Right cardiac atrium (tissue), 5 donors: ENCODE results near the gene IQSEC1. TPM values are rescaled to one million over a fixed set of nuclear protein-coding genes. Genes with fewer than 3 reads are reported as not detected.

Source experiments
- ATAC-seq, 2 donors: fragments of 200-7000 bp; cut with Tn5 transposase; one replicate each; pipeline versions ENCODE4 v1.8.0 to v1.9.1; 2020; ENCODE audit warnings: moderate library complexity in 2 of 2, mild to moderate bottlenecking in 1 of 2
- DNase-seq, 3 donors: peaks; one replicate each; pipeline ENCODE4 v3.0.0-alpha.2; 2020
- H3K27ac ChIP-seq: one replicate; pipeline ENCODE4 v1.5.1; 2013; ENCODE audit warnings: mild to moderate bottlenecking, low read length, control low read depth, moderate library complexity
- H3K27me3 ChIP-seq: one replicate; pipeline ENCODE4 v1.6.1; 2013; ENCODE audit not compliant: control insufficient read depth, insufficient read depth
- H3K4me1 ChIP-seq: one replicate; pipeline ENCODE4 v1.6.1; 2013; ENCODE audit warnings: low read length; ENCODE audit not compliant: control insufficient read depth, insufficient read depth
- H3K4me3 ChIP-seq: one replicate; pipeline ENCODE4 v1.5.1; 2013; ENCODE audit warnings: low read length, control low read depth
- H3K9me3 ChIP-seq: one replicate; pipeline ENCODE4 v1.6.1; 2013; ENCODE audit warnings: low read length; ENCODE audit not compliant: control insufficient read depth
- WGBS: extraction: QIAGEN DNeasy Blood & Tissue Kit; methylation state at CpG from one replicate; pipeline ENCODE4 v1.1.7; 2013; 5-methylcytosine and 5-hydroxymethylcytosine counted together
- intact Hi-C, 4 donors: fragments of 100-400 bp; cut with DNase I; formaldehyde crosslinking; loops; one replicate each; pipeline versions ENCODE4 v1.11.0 to v1.14.0; 2022 to 2023
- polyA plus RNA-seq: library from polyadenylated mRNA; stranded (reverse); fragments of 200-250 nt; gene quantifications from one replicate; pipeline ENCODE4 v1.2.3, GENCODE V29; 2013
- total RNA-seq, 4 donors: library from RNA; stranded (reverse); fragmentation: NEBNext Ultra II Directional; extraction: Animal tissue kit (Norgen Biotek cat#: 25700); gene quantifications; one replicate each; pipeline ENCODE4 v1.2.1, GENCODE V29; 2021
- donor health status: healthy with polysubstance abuse.
- donor health status: DM: no; HTN: yes; CAD: no.
- donor health status: DM: no; HTN: no; CAD: no.
- donor health status: DM: no; HTN: yes; CAD: no; lungs with severe emphysema.
- donor health status: DM: yes; HTN: yes; CAD: no.

Gene IQSEC1
- total and polyA plus RNA-seq, 5 donors, result 31.1 to 72.6 (median 61.9) TPM

GRCh38 chr3:13095408-13095937, 22.2 kb upstream of the IQSEC1 start:
- Histone ChIP-seq H3K4me3 (no peak overlapping the region), H3K4me1 (no peaks in the 10 kb centered on the region), H3K27me3 (no peaks in the 10 kb centered on the region), H3K27ac (no peak overlapping the region), H3K9me3 (no peaks in the 10 kb centered on the region)
- peak in 2 of 3 donors; percentile 31 to 54 for DNase-seq
- WGBS, result 32% methylated on average over 21 of the region's 21 CpGs
- intact Hi-C loops, result loop anchor here in 3 of 4 donors (10.0 kb wide), 4 partner anchors 189 to 559 kb away; no protein-coding TSS in a partner anchor
- peak in 1 of 2 donors; percentile 22 for ATAC-seq

- no peaks in the 10 kb centered on the region for H3K9me3 ChIP-seq
- 73% methylated on average over 10 of the region's 10 CpGs for WGBS
- no peaks in the 10 kb centered on the region for H3K27me3 ChIP-seq
- H3K4me1 ChIP-seq, result no peaks in the 10 kb centered on the region
- ATAC-seq (no peak), DNase-seq (peak in 1 of 3 donors; percentile 20)
- no peak overlapping the region for H3K4me3 ChIP-seq
- no peak overlapping the region for H3K27ac ChIP-seq
- intact Hi-C loops, result loop anchor here (2.0 to 10.0 kb wide), 8 partner anchors 191 to 561 kb away; no protein-coding TSS in a partner anchor
Observed at GRCh38 chr3:13093687-13094086, 20.5 kb upstream of the IQSEC1 start.

GRCh38 chr3:13092621-13093617, 19.7 kb upstream of the IQSEC1 start:
- peak; percentile 82 to 85 for ATAC-seq
- no peaks in the 10 kb centered on the region for H3K4me1 ChIP-seq
- H3K27ac ChIP-seq, result no peak overlapping the region
- H3K4me3 ChIP-seq, result no peak overlapping the region
- 61% methylated on average over 23 of the region's 23 CpGs for WGBS
- no peaks in the 10 kb centered on the region for H3K27me3 ChIP-seq
- peak; percentile 83 to 93 (median 89) for DNase-seq
- intact Hi-C loops, result loop anchor here (2.0 to 10.0 kb wide), 8 partner anchors 192 to 562 kb away; no protein-coding TSS in a partner anchor
- H3K9me3 ChIP-seq, result no peaks in the 10 kb centered on the region

GRCh38 chr3:13091898-13092611, 18.8 kb upstream of the IQSEC1 start:
- Histone ChIP-seq H3K27ac (no peak overlapping the region), H3K4me3 (no peak overlapping the region), H3K4me1 (no peaks in the 10 kb centered on the region), H3K9me3 (no peaks in the 10 kb centered on the region), H3K27me3 (no peaks in the 10 kb centered on the region)
- 29% methylated on average over 20 of the region's 20 CpGs for WGBS
- DNase-seq (peak; percentile 85 to 95 (median 93)), ATAC-seq (peak; percentile 84 to 86)
- intact Hi-C loops, result loop anchor here (2.0 to 10.0 kb wide), 8 partner anchors 193 to 563 kb away; no protein-coding TSS in a partner anchor

GRCh38 chr3:13088028-13089006, 15.1 kb upstream of the IQSEC1 start:
- intact Hi-C loops, result no loop called here
- no peak for ATAC-seq
- WGBS, result 78% methylated on average over 14 of the region's 14 CpGs

GRCh38 chr3:13087320-13087990, 14.2 kb upstream of the IQSEC1 start:
- Histone ChIP-seq H3K9me3 (no peaks in the 10 kb centered on the region), H3K27me3 (no peaks in the 10 kb centered on the region), H3K4me1 (no peaks in the 10 kb centered on the region), H3K4me3 (no peak overlapping the region), H3K27ac (no peak overlapping the region)
- ATAC-seq (no peak), DNase-seq (no peak)
- 72% methylated on average over 11 of the region's 11 CpGs for WGBS
- intact Hi-C loops, result no loop called here

More at GRCh38 chr3:13088028-13089006, 15.1 kb upstream of the IQSEC1 start:
- no peak for DNase-seq
- H3K27ac ChIP-seq, result no peak overlapping the region
- H3K27me3 ChIP-seq, result no peaks in the 10 kb centered on the region
- no peaks in the 10 kb centered on the region for H3K4me1 ChIP-seq
- no peaks in the 10 kb centered on the region for H3K9me3 ChIP-seq
- no peak overlapping the region for H3K4me3 ChIP-seq

- no peak overlapping the region for H3K27ac ChIP-seq
- no peaks in the 10 kb centered on the region for H3K27me3 ChIP-seq
- no peak for DNase-seq
- no peaks in the 10 kb centered on the region for H3K9me3 ChIP-seq
- 87% methylated on average over 7 of the region's 7 CpGs for WGBS
- no peak for ATAC-seq
- H3K4me1 ChIP-seq, result peaks cover 5% of the 10 kb centered on the region
- H3K4me3 ChIP-seq, result no peak overlapping the region
- intact Hi-C loops, result no loop called here
Observed at GRCh38 chr3:13086531-13086981, 13.3 kb upstream of the IQSEC1 start.

- intact Hi-C loops, result no loop called here
- DNase-seq (no peak), ATAC-seq (no peak)
- Histone ChIP-seq H3K27me3 (no peaks in the 10 kb centered on the region), H3K4me3 (no peak overlapping the region), H3K27ac (no peak overlapping the region), H3K4me1 (peaks cover 5% of the 10 kb centered on the region), H3K9me3 (no peaks in the 10 kb centered on the region)
- 94% methylated on average over 8 of the region's 8 CpGs for WGBS
Observed at GRCh38 chr3:13085846-13086179, 12.6 kb upstream of the IQSEC1 start.

GRCh38 chr3:13085081-13085845, 12.0 kb upstream of the IQSEC1 start:
- Histone ChIP-seq H3K4me3 (no peak overlapping the region), H3K27ac (no peak overlapping the region), H3K27me3 (no peaks in the 10 kb centered on the region), H3K9me3 (no peaks in the 10 kb centered on the region), H3K4me1 (peaks cover 8% of the 10 kb centered on the region)
- intact Hi-C loops, result no loop called here
- no peak for ATAC-seq
- DNase-seq, result no peak
- 88% methylated on average over 26 of the region's 26 CpGs for WGBS
